Stimulated activated CD8-positive, alpha-beta memory T cell treated with anti-CD3 and anti-CD28 coated beads, Interleukin-2, amount 100 ng/mL, for 48 hours (primary cell): ENCODE results near the gene PSENEN.
"Not testable (repeated sequence)": the region's sequence is repeated elsewhere in the genome, so short reads cannot be mapped to it uniquely, and the experiment has no call there.

Experiments used
- DNase-seq, 2 donors: peaks; one replicate each; pipeline ENCODE4 v3.0.0-alpha.2; 2020; ENCODE audit warnings: low read depth in 2 of 2

The PSENEN gene

DNA sequence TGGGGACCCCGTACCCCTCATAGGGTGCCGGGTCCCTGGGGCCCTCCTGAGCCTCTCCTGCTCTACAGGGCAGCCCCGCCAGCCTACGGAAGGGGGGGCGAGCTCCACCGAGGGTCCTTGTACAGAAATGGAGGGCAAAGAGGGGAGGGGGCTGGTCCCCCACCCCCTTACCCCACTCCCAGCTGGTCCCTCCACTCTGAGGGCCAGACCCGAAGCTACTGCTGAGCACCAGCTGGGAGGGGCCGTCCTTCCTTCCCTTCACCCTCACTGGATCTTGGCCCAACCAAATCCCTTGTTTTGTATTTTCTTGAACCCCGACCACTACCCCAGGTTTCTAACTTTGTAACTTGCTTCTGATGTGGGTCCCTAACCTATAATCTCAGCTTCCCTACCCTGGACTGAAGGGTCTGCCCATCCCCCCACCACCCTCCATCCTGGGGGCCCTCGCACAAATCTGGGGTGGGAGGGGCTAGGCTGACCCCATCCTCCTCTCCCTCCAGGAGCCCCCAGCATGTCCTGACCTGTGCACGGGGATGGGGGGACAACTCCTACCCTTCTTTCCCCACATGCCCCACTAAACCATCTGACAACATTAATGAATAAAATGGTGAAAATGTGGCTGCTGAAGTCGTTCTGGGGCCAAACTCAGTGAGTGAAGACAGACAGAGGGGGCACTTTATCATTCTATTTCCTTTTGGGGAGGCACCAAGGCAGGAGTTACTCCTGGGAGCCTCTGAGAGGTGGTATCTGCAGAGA lies 42.9 kb downstream of the PSENEN start:
- DNase-seq = no peak

DNA sequence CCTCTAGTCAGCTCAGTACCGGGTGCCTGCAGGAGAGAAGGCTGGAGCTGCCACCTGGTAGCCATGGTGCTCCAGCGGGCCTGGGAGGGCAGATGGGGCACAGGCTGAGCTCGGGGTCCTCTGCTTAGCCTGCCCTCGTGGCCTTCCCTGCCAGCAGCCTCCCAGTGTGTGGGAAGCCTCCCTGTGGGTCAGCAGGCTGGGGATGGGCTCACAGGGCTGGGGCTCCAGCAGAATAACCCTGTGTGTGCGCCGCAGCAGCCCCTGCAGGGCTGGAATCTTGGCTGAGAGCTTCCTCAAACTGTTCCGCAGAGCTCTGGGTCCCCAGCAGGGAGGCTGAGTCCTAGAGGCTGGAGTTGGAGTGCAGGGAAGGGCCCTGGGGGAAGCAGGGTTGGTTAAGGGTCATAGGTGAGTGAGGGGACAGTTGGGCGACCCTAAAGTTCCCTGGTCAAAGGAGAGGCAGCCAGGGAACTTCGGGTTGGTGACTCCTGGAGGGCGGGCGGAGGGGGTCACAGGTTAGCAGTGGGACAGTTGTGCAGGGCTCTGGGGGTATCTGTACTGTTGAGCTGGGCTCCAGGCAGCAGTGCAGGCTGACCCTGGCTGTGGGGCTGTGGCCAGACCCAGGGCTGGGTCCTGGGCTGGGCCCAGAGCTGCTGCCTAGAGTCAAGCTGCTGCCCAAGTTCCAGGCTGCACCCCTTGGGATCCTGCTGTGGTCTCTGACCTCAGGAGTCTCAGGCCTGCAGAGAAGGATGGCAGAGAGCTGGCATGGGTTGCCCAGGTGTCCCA lies 43.9 kb downstream of the PSENEN start:
- no peak for DNase-seq

DNA sequence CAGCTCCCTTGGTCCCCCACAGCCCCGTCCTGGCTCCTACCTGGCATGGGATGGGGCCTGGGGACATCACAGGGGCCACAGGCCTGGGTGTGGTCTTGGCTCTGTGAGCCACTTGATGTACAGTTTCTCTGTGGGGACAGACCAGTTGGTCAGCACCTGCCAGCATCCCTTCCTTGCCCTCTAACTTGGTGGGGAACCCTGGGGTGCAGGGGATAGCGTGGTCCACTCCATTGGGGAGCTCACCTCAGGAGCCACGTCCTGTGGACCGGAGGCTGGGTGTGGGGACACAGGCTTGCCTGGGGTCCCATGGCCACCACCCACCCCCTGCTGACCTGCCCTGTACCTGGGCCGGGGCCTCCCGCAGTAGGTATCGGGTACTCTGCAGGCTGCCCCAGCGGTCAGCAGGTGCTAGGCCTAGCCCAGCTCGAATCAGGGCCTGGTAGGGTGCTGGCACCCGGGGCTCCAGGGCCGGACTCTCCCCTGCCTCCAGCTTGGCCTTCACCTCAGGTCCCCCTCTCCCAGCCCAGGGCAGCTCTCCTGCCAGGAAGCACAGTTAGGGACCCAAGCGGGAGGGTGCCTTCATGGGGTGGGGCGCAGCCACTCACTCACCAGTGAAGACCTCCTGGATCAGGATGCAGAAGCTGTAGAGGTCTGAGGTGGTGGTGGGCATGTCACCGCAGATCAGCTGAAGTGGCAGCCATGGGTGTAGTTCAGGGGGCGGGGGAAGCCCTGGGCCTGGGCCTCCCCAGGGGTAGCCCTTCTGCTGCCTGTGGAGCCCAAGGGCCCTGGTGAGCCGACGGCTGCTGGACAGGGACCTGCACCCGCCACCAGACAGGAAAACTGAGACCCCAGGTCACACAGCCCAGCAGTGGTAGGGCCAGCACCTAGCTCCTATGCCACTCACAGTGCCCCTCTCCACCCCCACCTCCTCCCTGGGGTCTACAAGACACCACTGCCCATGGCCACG lies 44.8 kb downstream of the PSENEN start:
- no peak for DNase-seq

DNA sequence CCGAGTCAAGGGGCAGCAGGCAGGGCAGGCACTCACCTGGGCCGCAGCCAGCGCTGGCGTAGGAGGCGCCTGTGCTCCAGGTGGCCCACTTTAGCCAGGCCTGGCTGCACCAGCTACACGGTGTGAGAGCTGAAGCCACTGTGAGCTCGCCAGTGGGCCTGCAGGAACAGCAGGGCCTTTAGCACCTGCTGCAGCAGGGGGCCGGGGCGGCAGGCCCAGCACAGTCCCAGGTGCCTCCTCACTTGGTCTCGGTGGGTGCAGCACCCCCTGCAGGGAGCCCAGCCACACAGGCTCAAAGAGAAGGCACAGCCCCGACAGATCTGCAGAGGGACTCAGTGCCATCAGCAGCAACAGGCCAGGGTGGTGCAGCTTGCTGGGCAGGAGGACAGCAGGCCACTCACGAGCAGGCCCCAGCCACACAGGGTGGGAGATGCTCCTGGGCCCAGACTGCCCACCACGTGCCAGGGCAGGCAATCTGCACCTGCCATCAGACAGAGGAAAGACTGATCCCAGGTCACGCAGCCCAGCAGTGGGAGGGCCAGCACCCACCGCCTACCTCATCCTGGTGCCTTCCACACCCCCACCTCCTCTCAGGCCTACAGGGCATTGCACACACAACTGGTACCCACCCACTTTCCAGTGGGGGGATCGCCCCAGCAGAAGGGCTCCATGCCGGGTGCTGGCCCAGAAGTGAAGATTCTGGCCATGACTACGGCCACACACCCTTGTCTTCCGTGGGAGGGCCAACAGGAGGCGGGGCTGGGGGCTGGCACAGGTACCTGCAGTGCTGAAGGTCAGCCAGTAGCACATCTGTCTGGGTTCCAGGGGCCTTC lies 45.7 kb downstream of the PSENEN start:
- no peak for DNase-seq

DNA sequence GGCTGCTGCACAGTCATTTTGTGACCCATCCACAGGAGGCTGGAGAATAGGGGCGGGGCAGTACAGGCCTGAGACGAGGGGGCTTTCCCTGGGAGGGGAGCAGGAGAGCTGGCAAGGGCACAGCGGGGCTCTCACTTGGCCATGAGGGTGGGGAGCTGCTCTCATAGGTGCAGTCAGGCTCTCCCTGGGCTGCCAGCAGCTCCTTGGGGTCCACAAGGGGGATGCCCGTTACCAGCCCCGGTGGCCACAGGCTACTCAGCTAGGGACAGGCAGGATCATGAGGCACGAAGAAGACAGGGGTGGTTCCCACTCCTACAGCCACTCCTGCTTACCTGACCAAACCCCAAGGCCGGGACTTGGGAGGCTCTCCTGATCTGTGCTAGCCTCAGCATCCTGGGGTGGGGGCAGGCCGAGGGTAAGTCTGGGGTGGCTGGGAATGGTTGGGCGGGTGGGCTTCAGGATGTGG lies 46.4 kb downstream of the PSENEN start:
- no peak for DNase-seq

DNA sequence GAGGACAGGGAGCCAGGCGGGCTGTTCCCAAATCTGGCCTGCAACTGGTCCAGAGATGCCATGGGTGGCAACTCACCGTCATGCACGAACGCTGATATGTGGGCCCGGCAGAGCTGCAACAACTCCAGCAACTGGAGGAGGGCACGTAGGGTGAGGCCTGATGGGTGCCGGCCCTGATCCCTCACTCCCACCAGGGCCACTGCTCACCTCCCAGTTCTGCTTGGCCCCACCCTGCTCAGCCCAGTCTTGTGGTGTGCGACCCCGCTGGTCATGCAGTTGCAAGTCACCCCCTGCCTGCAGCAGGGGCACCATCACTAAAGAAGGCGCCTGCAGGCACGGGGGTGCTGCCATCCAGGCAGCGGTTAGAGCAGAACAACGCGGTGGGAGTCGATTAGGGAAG lies 46.9 kb downstream of the PSENEN start:
- DNase-seq = no peak

DNA sequence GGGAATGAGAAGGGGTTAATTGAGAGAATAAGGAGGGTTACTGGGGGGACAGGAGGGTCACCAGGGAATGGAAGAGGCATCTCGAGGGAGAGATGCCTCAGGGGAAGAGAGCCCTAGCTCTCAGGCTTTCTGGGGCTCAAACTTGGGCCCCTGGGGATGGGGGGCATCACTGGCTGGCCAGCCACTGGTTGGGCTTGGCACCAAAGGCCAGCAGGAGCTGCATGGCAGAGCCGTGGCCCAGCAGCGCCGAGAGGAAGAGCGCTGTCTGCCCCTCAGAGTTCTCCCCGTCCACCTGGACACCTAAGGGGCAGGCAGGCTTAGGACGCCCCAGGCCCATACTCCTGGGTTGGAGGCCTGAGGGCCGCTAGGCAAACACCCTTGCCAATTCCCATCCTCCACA lies 47.4 kb downstream of the PSENEN start:
- DNase-seq = no peak

DNA sequence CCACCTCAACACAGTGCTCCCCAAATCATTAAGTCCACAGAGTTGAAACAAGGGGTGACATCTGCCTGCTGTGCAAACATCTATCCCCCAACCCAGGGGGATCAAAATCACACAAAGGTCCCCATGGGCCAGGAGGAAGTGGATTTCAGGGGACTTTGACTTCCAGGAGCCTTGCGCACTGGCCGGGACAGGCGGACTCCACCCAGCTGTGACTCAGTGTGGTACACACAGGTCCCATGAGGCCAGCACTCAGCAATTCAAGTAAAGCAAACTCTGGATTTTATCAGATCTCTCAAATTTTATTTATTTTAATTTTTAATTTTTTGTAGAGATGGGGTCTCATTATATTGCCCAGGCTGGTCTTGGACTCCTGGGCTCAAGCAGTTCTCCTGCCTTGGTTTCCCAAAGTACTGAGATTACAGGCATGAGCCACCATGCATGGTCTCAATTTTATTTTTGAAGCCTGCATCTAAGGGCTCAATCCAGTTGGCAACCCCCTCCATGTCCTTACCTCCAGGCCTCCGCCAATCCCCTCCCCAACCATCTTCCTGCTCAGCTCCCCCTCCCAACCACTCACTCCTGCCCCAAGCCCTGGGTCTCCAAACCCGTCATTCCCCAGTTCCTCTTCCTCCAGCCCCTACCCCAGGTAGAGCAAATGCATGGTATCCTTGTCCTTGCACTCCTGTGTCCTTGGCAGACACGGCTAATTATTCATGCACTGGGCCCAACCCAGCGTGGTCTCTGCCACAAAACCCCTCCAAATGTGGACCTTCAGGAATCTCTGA lies 48.1 kb downstream of the PSENEN start:
- no peak for DNase-seq

DNA sequence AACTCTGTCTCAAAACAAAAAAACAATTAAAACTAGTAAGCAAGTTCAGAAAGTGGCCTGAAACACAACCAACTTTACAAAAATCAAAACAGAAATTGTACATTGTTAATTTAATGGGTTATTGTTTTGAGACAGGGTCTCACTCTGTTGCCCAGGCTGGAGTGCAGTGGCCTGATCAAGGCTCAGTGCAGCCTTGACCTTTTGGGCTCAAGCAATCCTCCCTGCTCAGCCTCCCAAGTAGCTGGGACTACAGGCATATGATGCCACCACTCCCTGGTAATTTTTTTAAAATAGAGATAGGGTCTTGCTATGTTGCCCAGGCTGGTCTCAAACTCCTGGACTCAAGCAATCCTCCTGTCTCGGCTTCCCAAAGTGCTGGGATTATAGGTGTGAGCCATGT lies 50.1 kb downstream of the PSENEN start:
- not testable (repeated sequence) for DNase-seq
